Tibial artery (tissue), 4 donors: Measurements from ENCODE around the gene SEL1L3.

ENCODE experiments used
- DNase-seq, 2 donors: peaks; one replicate each; pipeline ENCODE4 v3.0.0-alpha.2; 2019
- H3K27ac ChIP-seq, 2 donors: fragments of 200-600 bp; sonication (generic) in 1 of 2; 1 replicate in 1 of 2; 2 replicates in 1 of 2; pipeline ENCODE4 v1.5.1; 2018 to 2019; ENCODE audit warnings: mild to moderate bottlenecking in 1 of 2
- H3K27me3 ChIP-seq, 2 donors: fragments of 200-600 bp; sonication (generic) in 1 of 2; one replicate each; pipeline versions ENCODE4 v1.5.1 to v1.6.0; 2016 to 2019
- H3K36me3 ChIP-seq, 3 donors: fragments of 200-600 bp; sonication (generic) in 2 of 3; one replicate each; pipeline ENCODE4 v1.5.1; 2016 to 2019; ENCODE audit warnings: mild to moderate bottlenecking in 2 of 3
- H3K4me1 ChIP-seq, 4 donors: fragments of 200-600 bp; sonication (generic) in 2 of 4; 1 replicate in 3 of 4; 2 replicates in 1 of 4; pipeline ENCODE4 v1.5.1; 2016 to 2019
- H3K4me3 ChIP-seq, 2 donors: fragments of 200-600 bp; sonication (generic) in 1 of 2; 1 replicate in 1 of 2; 2 replicates in 1 of 2; pipeline ENCODE4 v1.5.1; 2018 to 2019; ENCODE audit warnings: mild to moderate bottlenecking in 2 of 2
- H3K9me3 ChIP-seq, 3 donors: fragments of 200-600 bp; sonication (generic) in 1 of 3; one replicate each; pipeline ENCODE4 v1.5.1; 2016 to 2019
- CTCF ChIP-seq, 2 experiments: fragments of 200-600 bp in 1 of 2; fragments of 450-650 bp in 1 of 2; IDR thresholded peaks; one replicate each; pipeline ENCODE4 v1.5.1; 2017 to 2019; ENCODE audit warnings: antibody characterized with exemption in 2 of 2, mild to moderate bottlenecking in 1 of 2, moderate library complexity in 1 of 2
- intact Hi-C: fragments of 100-400 bp; cut with DNase I; formaldehyde crosslinking; loops from one replicate; pipeline ENCODE4 v1.15.0; 2023; ENCODE audit warnings: low total_unique reads

Gene SEL1L3

GRCh38 chr4:25814301-25815136, 48.3 kb downstream of the SEL1L3 start:
- intact Hi-C loops, result no loop called here
- no peaks in the 10 kb centered on the region for H3K9me3 ChIP-seq
- H3K27ac ChIP-seq, result no peak overlapping the region
- no peaks in the 10 kb centered on the region for H3K27me3 ChIP-seq
- peak; percentile 64 to 72 for DNase-seq
- H3K4me3 ChIP-seq, result no peak overlapping the region
- H3K36me3 ChIP-seq, result no peaks in the 10 kb centered on the region
- H3K4me1 ChIP-seq, result peaks cover 0 to 6% (median 0%) of the 10 kb centered on the region in 4 donors
- no peak for TF ChIP-seq CTCF (IDR thresholded peaks at IDR 0.05)

- peaks cover 0 to 6% (median 0%) of the 10 kb centered on the region in 4 donors for H3K4me1 ChIP-seq
- intact Hi-C loops, result no loop called here
- no peak for TF ChIP-seq CTCF (IDR thresholded peaks at IDR 0.05)
- no peaks in the 10 kb centered on the region for H3K27me3 ChIP-seq
- no peaks in the 10 kb centered on the region for H3K9me3 ChIP-seq
- DNase-seq, result no peak
- no peaks in the 10 kb centered on the region for H3K36me3 ChIP-seq
- no peak overlapping the region for H3K27ac ChIP-seq
- no peak overlapping the region for H3K4me3 ChIP-seq
Observed at GRCh38 chr4:25813448-25814106, 49.2 kb downstream of the SEL1L3 start.

GRCh38 chr4:25811841-25812240, 50.9 kb downstream of the SEL1L3 start:
- no peak overlapping the region for H3K27ac ChIP-seq
- H3K4me1 ChIP-seq, result no peaks in the 10 kb centered on the region
- H3K9me3 ChIP-seq, result no peaks in the 10 kb centered on the region
- no peaks in the 10 kb centered on the region for H3K27me3 ChIP-seq
- H3K4me3 ChIP-seq, result no peak overlapping the region
- intact Hi-C loops, result no loop called here
- no peak for DNase-seq
- TF ChIP-seq CTCF (IDR thresholded peaks at IDR 0.05), result no peak
- H3K36me3 ChIP-seq, result no peaks in the 10 kb centered on the region

GRCh38 chr4:25811374-25811690, 51.5 kb downstream of the SEL1L3 start:
- Histone ChIP-seq H3K4me1 (no peaks in the 10 kb centered on the region), H3K36me3 (no peaks in the 10 kb centered on the region), H3K27me3 (no peaks in the 10 kb centered on the region), H3K4me3 (no peak overlapping the region), H3K27ac (no peak overlapping the region), H3K9me3 (no peaks in the 10 kb centered on the region)
- intact Hi-C loops, result no loop called here
- TF ChIP-seq CTCF (IDR thresholded peaks at IDR 0.05), result no peak
- no peak for DNase-seq

GRCh38 chr4:25810461-25811373, 52.1 kb downstream of the SEL1L3 start:
- Histone ChIP-seq H3K9me3 (no peaks in the 10 kb centered on the region), H3K4me1 (no peaks in the 10 kb centered on the region), H3K27me3 (no peaks in the 10 kb centered on the region), H3K36me3 (no peaks in the 10 kb centered on the region), H3K27ac (no peak overlapping the region), H3K4me3 (no peak overlapping the region)
- DNase-seq, result no peak
- intact Hi-C loops, result no loop called here
- TF ChIP-seq CTCF (IDR thresholded peaks at IDR 0.05), result no peak
